ENCODE measurements around the gene GPS1.

GPS1 gene

DNA sequence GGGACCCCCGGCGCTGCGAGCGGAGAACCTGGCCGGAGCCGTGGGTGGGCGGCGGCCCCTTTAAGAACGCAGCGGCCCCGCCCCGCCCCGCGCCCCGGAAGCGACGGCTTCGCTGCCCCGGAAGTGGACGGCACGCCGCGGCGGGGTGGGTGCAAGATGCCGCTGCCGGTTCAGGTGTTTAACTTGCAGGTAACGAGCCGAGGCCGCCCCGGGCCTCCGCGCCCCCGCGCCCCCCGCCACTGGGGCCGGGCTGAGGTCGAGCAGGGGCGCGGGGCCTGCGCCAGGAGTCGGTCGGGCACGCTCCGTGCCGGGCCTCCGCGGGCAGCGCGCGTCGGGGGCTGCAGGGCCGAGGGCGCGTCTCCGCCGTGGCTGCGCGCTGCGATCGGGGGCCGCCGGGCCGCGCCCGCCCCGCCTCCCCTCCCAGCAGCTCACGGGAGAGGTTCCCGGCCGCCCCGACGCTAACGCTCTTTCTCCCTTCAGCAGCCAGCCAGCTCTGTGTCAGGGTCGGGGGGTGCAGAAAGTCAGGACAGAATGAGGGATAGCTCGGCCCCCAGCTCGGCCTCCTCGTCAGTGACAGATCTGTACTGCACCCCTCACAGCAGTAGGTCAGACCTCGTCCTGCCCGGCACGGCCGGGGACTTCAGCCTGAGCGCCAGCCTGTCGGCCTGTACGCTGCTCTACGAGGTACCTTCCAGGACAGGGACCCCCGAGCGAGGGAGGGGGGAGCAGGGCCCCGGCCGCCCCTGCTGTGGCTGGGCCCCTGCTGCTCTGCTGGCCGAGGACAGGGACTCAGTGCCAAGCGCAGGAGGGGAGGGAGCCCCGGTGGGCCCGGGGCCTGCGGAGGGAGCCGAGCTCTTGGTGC, at the start of gene GPS1, which contains the start of gene RFNG:
Gene GPS1, plus strand, starts transcription at position 123 of the 862 bp plus-strand sequence. Its CDS starts 34 bp downstream, at position 157.
Gene RFNG, minus strand, starts transcription at position 36 of the 862 bp plus-strand sequence. CDS start 45 bp downstream, outside the sequence.
- peak; percentile 80 for DNase-seq (ENCODE audit: low read depth)
- TF ChIP-seq, protein P1, sequence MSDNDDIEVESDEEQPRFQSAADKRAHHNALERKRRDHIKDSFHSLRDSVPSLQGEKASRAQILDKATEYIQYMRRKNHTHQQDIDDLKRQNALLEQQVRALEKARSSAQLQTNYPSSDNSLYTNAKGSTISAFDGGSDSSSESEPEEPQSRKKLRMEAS (IDR thresholded peaks at IDR 0.05; ENCODE audit: low read depth, low read length): peak; percentile 31; the same call in 1 of the 2 replicates
- TF ChIP-seq MYC (IDR thresholded peaks at IDR 0.05; ENCODE audit: low read depth, low read length) (no peak), POLR2A (IDR thresholded peaks at IDR 0.05; ENCODE audit: extremely low read depth, insufficient read length) (no peak)

DNA sequence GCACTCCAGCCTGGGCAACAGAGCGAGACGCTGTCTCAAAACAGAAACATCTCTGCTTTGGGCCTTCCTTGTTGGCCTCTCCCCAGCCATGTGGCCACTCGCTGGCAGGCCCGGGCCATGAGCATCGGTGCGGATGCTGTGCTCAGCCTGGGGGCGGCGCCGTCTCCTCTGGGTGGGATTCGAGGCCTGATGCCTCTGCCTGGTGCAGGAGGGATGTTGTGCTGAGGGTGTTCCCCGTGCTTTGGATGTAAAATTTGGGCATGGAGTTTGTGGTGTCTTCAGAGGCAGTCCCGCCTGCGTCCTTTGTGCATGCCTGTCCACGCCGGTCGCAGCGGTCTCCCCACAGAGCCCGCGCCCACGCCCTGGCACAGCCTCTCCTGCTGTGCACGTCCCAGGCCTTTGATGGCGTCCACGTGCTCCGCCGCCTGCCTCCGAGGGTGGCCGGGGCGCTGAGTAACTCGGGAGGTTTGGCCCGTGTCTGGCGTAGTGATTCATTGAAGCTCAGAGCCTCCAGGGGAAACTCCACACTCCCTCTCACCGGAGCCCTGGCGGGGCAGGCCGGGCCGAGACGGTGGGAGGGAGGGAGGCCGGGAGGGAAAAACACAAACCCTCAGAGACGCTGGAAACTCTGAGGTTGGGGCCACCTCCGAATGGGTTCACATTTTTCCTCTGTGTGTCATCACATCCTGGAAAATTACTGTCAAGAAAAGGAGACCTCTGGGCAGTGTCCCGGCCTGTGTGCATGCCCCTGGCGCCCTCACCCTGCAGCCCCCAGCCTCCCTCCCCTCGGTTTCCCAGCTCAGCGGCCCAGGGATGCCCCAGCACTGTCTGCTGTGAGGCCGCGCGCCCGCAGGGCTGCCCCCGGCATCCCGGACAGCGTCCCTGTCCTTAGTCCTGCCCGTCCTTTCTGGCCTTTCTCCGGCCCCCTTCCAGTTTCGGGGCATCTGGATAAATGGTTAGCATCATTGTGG, 48.0 kb upstream of the GPS1 start:
- no peak overlapping the region for H3K4me3 ChIP-seq (ENCODE audit: low read depth, low read length)
- no peak for DNase-seq (ENCODE audit: low read depth)
- TF ChIP-seq POLR2A (IDR thresholded peaks at IDR 0.05; ENCODE audit: extremely low read depth, insufficient read length): no peak
- TF ChIP-seq, protein P1 (IDR thresholded peaks at IDR 0.05; ENCODE audit: low read depth, low read length): no peak
- TF ChIP-seq MYC (IDR thresholded peaks at IDR 0.05; ENCODE audit: low read depth, low read length): no peak
- TF ChIP-seq, protein P2, sequence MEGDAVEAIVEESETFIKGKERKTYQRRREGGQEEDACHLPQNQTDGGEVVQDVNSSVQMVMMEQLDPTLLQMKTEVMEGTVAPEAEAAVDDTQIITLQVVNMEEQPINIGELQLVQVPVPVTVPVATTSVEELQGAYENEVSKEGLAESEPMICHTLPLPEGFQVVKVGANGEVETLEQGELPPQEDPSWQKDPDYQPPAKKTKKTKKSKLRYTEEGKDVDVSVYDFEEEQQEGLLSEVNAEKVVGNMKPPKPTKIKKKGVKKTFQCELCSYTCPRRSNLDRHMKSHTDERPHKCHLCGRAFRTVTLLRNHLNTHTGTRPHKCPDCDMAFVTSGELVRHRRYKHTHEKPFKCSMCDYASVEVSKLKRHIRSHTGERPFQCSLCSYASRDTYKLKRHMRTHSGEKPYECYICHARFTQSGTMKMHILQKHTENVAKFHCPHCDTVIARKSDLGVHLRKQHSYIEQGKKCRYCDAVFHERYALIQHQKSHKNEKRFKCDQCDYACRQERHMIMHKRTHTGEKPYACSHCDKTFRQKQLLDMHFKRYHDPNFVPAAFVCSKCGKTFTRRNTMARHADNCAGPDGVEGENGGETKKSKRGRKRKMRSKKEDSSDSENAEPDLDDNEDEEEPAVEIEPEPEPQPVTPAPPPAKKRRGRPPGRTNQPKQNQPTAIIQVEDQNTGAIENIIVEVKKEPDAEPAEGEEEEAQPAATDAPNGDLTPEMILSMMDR (IDR thresholded peaks at IDR 0.05; ENCODE audit: low read depth, low read length): no peak

More for the DNA sequence above, at the start of gene GPS1, which contains the start of gene RFNG:
- H3K4me3 ChIP-seq (ENCODE audit: low read depth, low read length): peak within 1 kb of the TSS; percentile 80

DNA sequence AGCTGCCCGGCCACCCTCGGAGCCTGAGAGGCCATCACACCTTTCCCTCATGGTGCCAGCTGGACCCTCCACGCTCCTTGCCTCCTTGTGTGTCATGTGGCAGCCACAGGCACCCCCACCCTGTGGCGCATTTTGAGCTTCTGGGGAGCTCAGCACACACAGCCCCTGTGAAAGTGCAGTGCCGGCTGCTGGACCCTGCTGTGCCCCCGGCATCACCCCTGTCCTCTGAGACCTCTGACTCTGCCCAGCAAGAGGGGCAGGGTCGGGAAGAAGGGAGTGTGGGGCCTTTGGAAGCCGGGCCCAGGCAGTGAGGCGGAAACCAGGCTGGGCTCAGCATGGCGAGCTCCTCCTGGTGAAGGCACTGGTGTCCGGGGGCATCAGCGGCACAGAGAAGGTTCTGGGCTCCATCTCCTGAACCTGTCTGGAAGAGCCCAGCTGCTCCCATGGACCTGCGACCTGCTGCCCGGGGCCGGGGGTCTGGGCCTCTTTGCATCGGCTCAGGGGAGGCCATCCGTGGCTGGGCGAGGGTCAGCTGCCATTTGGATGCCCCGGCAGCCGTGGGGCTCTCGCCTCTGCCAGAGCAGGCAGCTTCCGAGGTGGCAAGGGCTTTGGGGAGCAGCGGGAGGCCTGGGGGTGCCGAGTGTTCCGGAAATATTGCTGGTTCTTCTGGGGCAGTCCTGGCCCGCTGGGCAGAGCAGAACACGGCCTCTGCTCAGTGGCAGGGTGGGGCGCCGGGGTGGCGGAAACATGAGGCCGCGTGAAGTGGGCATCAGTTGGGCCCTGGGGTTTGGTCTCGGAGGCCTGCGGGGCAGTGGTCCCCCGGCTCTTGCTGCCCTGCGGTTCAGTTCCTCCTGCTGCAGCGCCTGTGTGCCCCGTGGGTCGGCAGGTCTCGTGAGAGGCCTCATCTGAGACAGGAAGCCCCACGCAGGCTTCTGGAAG, 46.9 kb upstream of the GPS1 start:
- TF ChIP-seq, protein P2 (IDR thresholded peaks at IDR 0.05; ENCODE audit: low read depth, low read length): no peak
- TF ChIP-seq, protein P1 (IDR thresholded peaks at IDR 0.05; ENCODE audit: low read depth, low read length): no peak
- TF ChIP-seq MYC (IDR thresholded peaks at IDR 0.05; ENCODE audit: low read depth, low read length) (no peak), POLR2A (IDR thresholded peaks at IDR 0.05; ENCODE audit: extremely low read depth, insufficient read length) (no peak)
- no peak for DNase-seq (ENCODE audit: low read depth)
- no peak overlapping the region for H3K4me3 ChIP-seq (ENCODE audit: low read depth, low read length)

DNA sequence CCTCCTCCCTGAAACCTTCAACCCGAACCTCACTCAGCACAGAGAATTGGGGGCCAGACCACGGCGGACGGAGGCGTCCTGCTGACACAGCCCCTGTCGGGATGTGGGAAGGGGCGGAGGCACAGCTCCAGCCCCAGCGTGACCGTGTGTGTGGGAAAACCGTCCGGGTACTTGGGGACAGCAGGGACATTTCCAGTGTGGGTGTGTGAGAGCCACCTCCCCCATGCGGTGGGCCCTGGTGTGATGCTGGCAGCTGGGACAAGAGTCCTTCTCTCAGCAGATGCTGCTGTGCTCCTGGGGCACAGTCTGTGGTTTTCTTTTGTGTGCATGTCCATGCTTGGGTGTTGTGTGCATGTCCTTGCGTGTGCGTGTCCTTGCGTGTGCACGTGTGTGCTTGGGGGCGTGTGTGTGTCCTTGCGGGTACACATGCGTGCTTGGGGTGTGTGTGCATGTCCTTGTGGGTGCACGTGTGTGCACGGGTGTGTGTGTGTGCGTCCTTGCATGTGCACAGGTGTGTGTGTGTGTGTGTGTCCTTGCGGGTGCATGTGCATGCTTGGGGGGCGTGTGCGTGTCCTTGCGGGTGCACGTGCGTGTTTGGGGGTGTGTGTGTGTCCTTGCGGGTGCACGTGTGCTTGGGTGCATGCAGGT, 45.9 kb upstream of the GPS1 start:
- no peak for DNase-seq (ENCODE audit: low read depth)
- TF ChIP-seq MYC (IDR thresholded peaks at IDR 0.05; ENCODE audit: low read depth, low read length): no peak
- TF ChIP-seq, protein P1 (IDR thresholded peaks at IDR 0.05; ENCODE audit: low read depth, low read length): no peak
- no peak for TF ChIP-seq POLR2A (IDR thresholded peaks at IDR 0.05; ENCODE audit: extremely low read depth, insufficient read length)
- TF ChIP-seq, protein P2 (IDR thresholded peaks at IDR 0.05; ENCODE audit: low read depth, low read length): no peak
- H3K4me3 ChIP-seq (ENCODE audit: low read depth, low read length): no peak overlapping the region

DNA sequence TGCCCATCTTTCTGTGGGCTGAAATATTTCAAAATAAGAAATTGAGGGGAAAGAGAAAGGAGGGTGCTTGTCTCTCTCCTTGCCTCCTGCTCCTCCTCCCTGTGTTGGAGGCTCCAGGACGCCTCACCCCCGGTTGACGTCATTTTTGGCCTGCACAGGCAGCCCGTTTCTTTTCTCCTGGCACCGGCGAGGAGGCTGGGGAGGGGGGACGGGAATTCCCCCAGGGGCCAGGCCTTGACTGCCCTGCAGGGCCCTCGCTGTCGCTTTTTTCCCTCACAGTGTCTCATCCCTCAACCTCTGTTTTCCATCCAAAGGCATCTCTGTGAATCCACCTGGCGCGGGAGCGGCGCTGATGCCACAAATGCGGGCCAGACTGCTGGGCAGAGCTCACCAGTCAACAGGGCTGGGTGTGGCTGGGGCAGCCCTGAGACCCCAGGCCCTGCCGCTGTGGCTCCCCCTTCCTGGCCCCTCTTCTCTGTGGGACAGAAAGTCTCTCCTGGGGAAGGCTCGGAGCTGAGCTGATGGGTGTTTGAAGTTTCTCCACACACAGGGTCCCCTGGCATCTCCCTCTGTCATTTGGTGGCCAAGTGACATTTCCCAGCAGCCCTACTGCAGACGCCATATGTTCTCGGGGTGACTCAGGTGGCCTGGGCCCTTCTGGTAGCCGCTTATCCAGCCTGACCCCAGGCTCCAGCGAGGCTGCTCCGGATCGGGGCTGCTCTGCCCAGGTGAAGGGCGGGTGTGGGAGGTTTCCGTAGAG, 45.0 kb upstream of the GPS1 start:
- TF ChIP-seq, protein P1 (IDR thresholded peaks at IDR 0.05; ENCODE audit: low read depth, low read length): no peak
- TF ChIP-seq, protein P2 (IDR thresholded peaks at IDR 0.05; ENCODE audit: low read depth, low read length): no peak
- no peak for TF ChIP-seq POLR2A (IDR thresholded peaks at IDR 0.05; ENCODE audit: extremely low read depth, insufficient read length)
- no peak for TF ChIP-seq MYC (IDR thresholded peaks at IDR 0.05; ENCODE audit: low read depth, low read length)
- no peak overlapping the region for H3K4me3 ChIP-seq (ENCODE audit: low read depth, low read length)
- DNase-seq (ENCODE audit: low read depth): no peak
